SK-N-SH (cell line): ENCODE data around the gene XAGE1B. TPM values are rescaled to one million over a fixed set of nuclear protein-coding genes. Genes with fewer than 3 reads are reported as not detected.
"Not testable (repeated sequence)": the region's sequence is repeated elsewhere in the genome, so short reads cannot be mapped to it uniquely, and the experiment has no call there.

Experiments
- CTCF ChIA-PET: fragments of 300-600, 350-600 bp; formaldehyde crosslinking; extraction: SDS; loops from one replicate; lab custom pipeline; 2021; lab: Yijun Ruan, JAX
- POLR2A ChIA-PET: fragments of 350-600 bp; sonication (Branson Sonifier 250); formaldehyde crosslinking; extraction: SDS; loops from one replicate; lab custom pipeline; 2020; ENCODE audit warnings: antibody characterized with exemption, inconsistent platforms; lab: Yijun Ruan, JAX
- DNase-seq: peaks from one replicate; pipeline ENCODE4 v3.0.0; 2012
- H2AFZ ChIP-seq: fragments of 200-600 bp; sonication (generic); 2 replicates; pipeline ENCODE4 v1.8.1; 2016; ENCODE audit warnings: antibody characterized with exemption, mild to moderate bottlenecking, low read depth
- H3F3A ChIP-seq: fragments of 200-600 bp; sonication (generic); replicated peaks from 2 replicates; pipeline ENCODE3; 2016; ENCODE audit warnings: antibody characterized with exemption, mild to moderate bottlenecking; ENCODE audit not compliant: insufficient read depth
- H3K27ac ChIP-seq, 2 experiments: fragments of 200-500 bp in 1 of 2; fragments of 200-600 bp in 1 of 2; sonication (Bioruptor generic) in 1 of 2; sonication (generic), shearing (Covaris generic) in 1 of 2; 2 replicates each; pipeline versions ENCODE4 v1.5.1 to v1.6.1; 2014 to 2016; ENCODE audit warnings: low read depth in 2 of 2, inconsistent platforms in 1 of 2, low read length in 1 of 2, mild to moderate bottlenecking in 1 of 2, mixed read lengths in 1 of 2
- H3K27me3 ChIP-seq: fragments of 200-600 bp; sonication (generic), shearing (Covaris generic); 2 replicates; pipeline ENCODE4 v1.6.1; 2016; ENCODE audit warnings: mixed run types; ENCODE audit not compliant: insufficient read depth
- H3K36me3 ChIP-seq, 2 experiments: fragments of 200-500 bp in 1 of 2; fragments of 200-600 bp in 1 of 2; sonication (Bioruptor generic) in 1 of 2; sonication (generic) in 1 of 2; replicated peaks in 1 of 2; 2 replicates each; pipeline versions ENCODE3 to v1.5.1; 2014 to 2016; ENCODE audit warnings: low read length in 1 of 2, mild to moderate bottlenecking in 1 of 2; ENCODE audit not compliant: insufficient read depth in 2 of 2, control insufficient read depth in 1 of 2
- H3K4me1 ChIP-seq, 2 experiments: fragments of 200-500 bp in 1 of 2; fragments of 200-600 bp in 1 of 2; sonication (Bioruptor generic) in 1 of 2; sonication (generic), shearing (Covaris generic) in 1 of 2; 2 replicates each; pipeline versions ENCODE4 v1.5.1 to v1.6.1; 2014 to 2016; ENCODE audit warnings: low read depth in 1 of 2, low read length in 1 of 2, mixed run types in 1 of 2; ENCODE audit not compliant: insufficient read depth in 2 of 2, control insufficient read depth in 1 of 2
- H3K4me2 ChIP-seq: fragments of 200-600 bp; sonication (generic), shearing (Covaris generic); 2 replicates; pipeline ENCODE4 v1.6.1; 2017; ENCODE audit warnings: mixed run types
- H3K4me3 ChIP-seq, 2 experiments: fragments of 200-500 bp in 1 of 2; fragments of 200-600 bp in 1 of 2; sonication (Bioruptor generic) in 1 of 2; sonication (generic), shearing (Covaris generic) in 1 of 2; 2 replicates each; pipeline versions ENCODE4 v1.5.1 to v1.8.1; 2014 to 2016; ENCODE audit warnings: low read depth in 2 of 2, inconsistent platforms in 1 of 2, low read length in 1 of 2, mild to moderate bottlenecking in 1 of 2, mixed read lengths in 1 of 2, moderate library complexity in 1 of 2
- H3K79me2 ChIP-seq: fragments of 200-600 bp; sonication (generic); 2 replicates; pipeline ENCODE4 v1.8.1; 2017; ENCODE audit warnings: mild to moderate bottlenecking; ENCODE audit not compliant: insufficient read depth
- H3K9ac ChIP-seq: fragments of 200-600 bp; sonication (generic); 2 replicates; pipeline ENCODE4 v1.6.1; 2017; ENCODE audit warnings: mixed run types
- H3K9me2 ChIP-seq: fragments of 200-600 bp; sonication (generic); 2 replicates; pipeline ENCODE4 v1.6.1; 2017; ENCODE audit warnings: mixed run types
- H3K9me3 ChIP-seq: fragments of 200-600 bp; sonication (generic); 2 replicates; pipeline ENCODE4 v1.6.1; 2017; ENCODE audit warnings: mixed run types, mild to moderate bottlenecking, moderate library complexity
- H4K20me1 ChIP-seq: fragments of 200-600 bp; sonication (generic); 2 replicates; pipeline ENCODE4 v1.6.1; 2017; ENCODE audit warnings: mild to moderate bottlenecking, mixed run types; ENCODE audit not compliant: insufficient read depth
- WGBS: methylation state at CpG from one replicate; pipeline ENCODE4 v1.1.6; 2017; ENCODE audit warnings: low lambda C conversion rate; 5-methylcytosine and 5-hydroxymethylcytosine counted together
- polyA plus RNA-seq, 3 experiments: library from polyadenylated mRNA; depleted of rRNA; stranded (reverse); fragments of >200 nt; gene quantifications; 2 replicates each; pipeline ENCODE4 v1.2.3, GENCODE V29; 2012
- small RNA-seq, 7 experiments: library from RNA; depleted of rRNA; stranded (forward); fragments of <200 nt; gene quantifications; one replicate each; pipeline ENCODE3, GENCODE V24; 2012

The XAGE1B gene
- polyA plus RNA-seq, 1 of the 3 experiments (the other 2 are of a cell fraction) = 104 TPM

- H3K36me3 ChIP-seq, H2AFZ ChIP-seq, DNase-seq, H3K27me3 ChIP-seq, H3F3A ChIP-seq, H3K9ac ChIP-seq, CTCF ChIA-PET, POLR2A ChIA-PET, H3K9me3 ChIP-seq, H3K27ac ChIP-seq, H3K9me2 ChIP-seq, H4K20me1 ChIP-seq, H3K4me2 ChIP-seq, H3K79me2 ChIP-seq, H3K4me1 ChIP-seq, H3K4me3 ChIP-seq: not testable (repeated sequence)
- WGBS = no CpG with 5 or more reads among the region's 41 CpGs
Observed at GRCh38 chrX:52495545-52496418, 21.1 kb downstream of the XAGE1B start, which contains the start of gene XAGE1A. XAGE1A (plus strand) TSS chrX:52495808; CDS start chrX:52497362, 1,554 bp downstream.

- H4K20me1 ChIP-seq, H3K4me2 ChIP-seq, H2AFZ ChIP-seq, H3K4me1 ChIP-seq, H3K27me3 ChIP-seq, H3K36me3 ChIP-seq, H3K27ac ChIP-seq, H3K9me2 ChIP-seq, H3K4me3 ChIP-seq, H3K79me2 ChIP-seq, DNase-seq, CTCF ChIA-PET, H3K9me3 ChIP-seq, H3F3A ChIP-seq, POLR2A ChIA-PET, H3K9ac ChIP-seq: not testable (repeated sequence)
- 0% methylated on average over 1 of the region's 1 CpG for WGBS
Observed at GRCh38 chrX:52471301-52471700, 45.6 kb downstream of the XAGE1B start.

Small RNAs within 50 kb of the gene (small RNA-seq; reads per million reads assigned to genes)
- gene BX510359.8 = 0 reads per million in 7 experiments
- gene RBM22P7 = 0 reads per million in 7 experiments

Other genes with a start within 250 kb of the XAGE1B start
- gene XAGE2, start 148.0 kb downstream of the XAGE1B start, polyA plus RNA-seq (2012; rRNA removed) = 0.13 TPM in 1 of 2 replicates, not detected in the other
- gene XAGE1A, start 21.3 kb downstream of the XAGE1B start, polyA plus RNA-seq (2012; rRNA removed) = 16.0 and 76.7 TPM in 2 replicates
- gene SSX7, start 137.8 kb upstream of the XAGE1B start, polyA plus RNA-seq (2012; rRNA removed) = not detected in 2 replicates
- 0.13 and 0.50 TPM in 2 replicates for gene SSX2, start 190.1 kb upstream of the XAGE1B start, polyA plus RNA-seq (2012; rRNA removed)
- 0.16 and 0.71 TPM in 2 replicates for gene SSX2B, start 234.2 kb upstream of the XAGE1B start, polyA plus RNA-seq (2012; rRNA removed)